Activated T-cell treated with anti-CD3 and anti-CD28 coated beads, Interleukin-2, amount 50 U/mL, for 4 hours (primary cell): ENCODE data around the gene SELENOK. TPM values are rescaled to one million over a fixed set of nuclear protein-coding genes. Genes with fewer than 3 reads are reported as not detected.

Experiments
- ATAC-seq, 2 donors: fragments of 200-7000 bp; cut with Tn5 transposase; one replicate each; pipeline ENCODE4 v1.10.0; 2021
- DNase-seq: peaks from one replicate; pipeline ENCODE4 v3.0.0-alpha.2; 2020
- H3K27me3 Mint-ChIP-seq: one replicate; pipeline ENCODE4 v1.8.0; 2021; ENCODE audit warnings: low read depth, mixed read lengths
- H3K36me3 Mint-ChIP-seq: one replicate; pipeline ENCODE4 v1.8.0; 2022; ENCODE audit warnings: mixed read lengths; ENCODE audit not compliant: insufficient read depth
- H3K4me1 Mint-ChIP-seq: one replicate; pipeline ENCODE4 v1.8.0; 2021; ENCODE audit warnings: low read depth, mixed read lengths
- H3K4me3 Mint-ChIP-seq: one replicate; pipeline ENCODE4 v1.8.0; 2021; ENCODE audit warnings: mild to moderate bottlenecking, moderate library complexity, mixed read lengths
- H3K9me3 Mint-ChIP-seq: one replicate; pipeline ENCODE4 v1.8.0; 2021; ENCODE audit warnings: mixed read lengths
- total RNA-seq, 3 donors: library from RNA; stranded (reverse); gene quantifications; one replicate each; pipeline ENCODE4 v1.2.1, GENCODE V29; 2021

The SELENOK gene
- total RNA-seq, 3 donors from 2014 or later, result 65.0 to 81.9 (median 68.6) TPM

GRCh38 chr3:53842436-53843194 lies 49.0 kb downstream of the SELENOK start:
- peaks cover 43% of the 10 kb centered on the region for H3K27me3 Mint-ChIP-seq
- DNase-seq (no peak), ATAC-seq (no peak)
- no peak overlapping the region for H3K4me3 Mint-ChIP-seq
- peaks cover 9% of the 10 kb centered on the region for H3K4me1 Mint-ChIP-seq
- no peaks in the 10 kb centered on the region for H3K36me3 Mint-ChIP-seq
- H3K9me3 Mint-ChIP-seq, result no peaks in the 10 kb centered on the region

GRCh38 chr3:53841296-53841695 lies 50.4 kb downstream of the SELENOK start:
- peaks cover 31% of the 10 kb centered on the region for H3K27me3 Mint-ChIP-seq
- H3K4me1 Mint-ChIP-seq, result peaks cover 5% of the 10 kb centered on the region

GRCh38 chr3:53837331-53837730 lies 54.3 kb downstream of the SELENOK start:
- H3K9me3 Mint-ChIP-seq, result no peaks in the 10 kb centered on the region
- H3K4me3 Mint-ChIP-seq, result no peak overlapping the region
- DNase-seq (no peak), ATAC-seq (peak in 1 of 2 donors; percentile 23)
- peaks cover 4% of the 10 kb centered on the region for H3K27me3 Mint-ChIP-seq
- H3K36me3 Mint-ChIP-seq, result no peaks in the 10 kb centered on the region
- H3K4me1 Mint-ChIP-seq, result no peaks in the 10 kb centered on the region

More at GRCh38 chr3:53841296-53841695, 50.4 kb downstream of the SELENOK start:
- Mint-ChIP-seq H3K9me3 (no peaks in the 10 kb centered on the region), H3K36me3 (no peaks in the 10 kb centered on the region), H3K4me3 (no peak overlapping the region)
- no peak for ATAC-seq
- no peak for DNase-seq

GRCh38 chr3:53836084-53836872 lies 55.4 kb downstream of the SELENOK start:
- Mint-ChIP-seq H3K9me3 (no peaks in the 10 kb centered on the region), H3K4me1 (no peaks in the 10 kb centered on the region), H3K4me3 (no peak overlapping the region), H3K27me3 (peaks cover 4% of the 10 kb centered on the region), H3K36me3 (no peaks in the 10 kb centered on the region)
- DNase-seq, result no peak
- ATAC-seq, result no peak

- DNase-seq, result no peak
- H3K36me3 Mint-ChIP-seq, result no peaks in the 10 kb centered on the region
- H3K9me3 Mint-ChIP-seq, result no peaks in the 10 kb centered on the region
- no peak for ATAC-seq
- no peaks in the 10 kb centered on the region for H3K4me1 Mint-ChIP-seq
- no peak overlapping the region for H3K4me3 Mint-ChIP-seq
- H3K27me3 Mint-ChIP-seq, result peaks cover 4% of the 10 kb centered on the region
These were observed 56.4 kb downstream of the SELENOK start for GRCh38 chr3:53835257-53835656.

- H3K36me3 Mint-ChIP-seq, result no peaks in the 10 kb centered on the region
- H3K9me3 Mint-ChIP-seq, result no peaks in the 10 kb centered on the region
- DNase-seq (no peak), ATAC-seq (no peak)
- H3K4me1 Mint-ChIP-seq, result no peaks in the 10 kb centered on the region
- peaks cover 4% of the 10 kb centered on the region for H3K27me3 Mint-ChIP-seq
- no peak overlapping the region for H3K4me3 Mint-ChIP-seq
These were observed 57.1 kb downstream of the SELENOK start for GRCh38 chr3:53834429-53835095.

Other genes with a start within 250 kb of the SELENOK start
- under 1 TPM; 0.38 to 0.69 (median 0.46) TPM for gene CHDH, start 45.4 kb downstream of the SELENOK start, total RNA-seq
- gene IL17RB, start 45.3 kb downstream of the SELENOK start, total RNA-seq, result 1 to 10 TPM in 1 of 3 donors, under 1 TPM in 2; 0.53 to 1.3 (median 0.73) TPM
- 10 to 100 TPM; 28.1 to 36.3 (median 36.2) TPM for gene ACTR8, start 9.7 kb downstream of the SELENOK start, total RNA-seq
- gene CACNA2D3, start 230.7 kb upstream of the SELENOK start, total RNA-seq, result not detected